Stimulated activated CD4-positive, alpha-beta T cell treated with anti-CD3 and anti-CD28 coated beads, Interleukin-2, amount 100 ng/mL, for 4 hours (primary cell): Measurements from ENCODE around the gene CCR5.

Source experiments
- DNase-seq: peaks from one replicate; pipeline ENCODE4 v3.0.0-alpha.2; 2020; ENCODE audit warnings: low read depth

Gene CCR5

DNA sequence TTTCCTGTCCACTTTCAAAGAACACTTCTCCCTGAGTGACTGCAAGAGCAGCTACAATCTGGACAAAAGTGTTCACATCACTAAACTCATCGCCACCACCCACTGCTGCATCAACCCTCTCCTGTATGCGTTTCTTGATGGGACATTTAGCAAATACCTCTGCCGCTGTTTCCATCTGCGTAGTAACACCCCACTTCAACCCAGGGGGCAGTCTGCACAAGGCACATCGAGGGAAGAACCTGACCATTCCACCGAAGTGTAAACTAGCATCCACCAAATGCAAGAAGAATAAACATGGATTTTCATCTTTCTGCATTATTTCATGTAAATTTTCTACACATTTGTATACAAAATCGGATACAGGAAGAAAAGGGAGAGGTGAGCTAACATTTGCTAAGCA, 38.1 kb downstream of the CCR5 start:
- DNase-seq = no peak

DNA sequence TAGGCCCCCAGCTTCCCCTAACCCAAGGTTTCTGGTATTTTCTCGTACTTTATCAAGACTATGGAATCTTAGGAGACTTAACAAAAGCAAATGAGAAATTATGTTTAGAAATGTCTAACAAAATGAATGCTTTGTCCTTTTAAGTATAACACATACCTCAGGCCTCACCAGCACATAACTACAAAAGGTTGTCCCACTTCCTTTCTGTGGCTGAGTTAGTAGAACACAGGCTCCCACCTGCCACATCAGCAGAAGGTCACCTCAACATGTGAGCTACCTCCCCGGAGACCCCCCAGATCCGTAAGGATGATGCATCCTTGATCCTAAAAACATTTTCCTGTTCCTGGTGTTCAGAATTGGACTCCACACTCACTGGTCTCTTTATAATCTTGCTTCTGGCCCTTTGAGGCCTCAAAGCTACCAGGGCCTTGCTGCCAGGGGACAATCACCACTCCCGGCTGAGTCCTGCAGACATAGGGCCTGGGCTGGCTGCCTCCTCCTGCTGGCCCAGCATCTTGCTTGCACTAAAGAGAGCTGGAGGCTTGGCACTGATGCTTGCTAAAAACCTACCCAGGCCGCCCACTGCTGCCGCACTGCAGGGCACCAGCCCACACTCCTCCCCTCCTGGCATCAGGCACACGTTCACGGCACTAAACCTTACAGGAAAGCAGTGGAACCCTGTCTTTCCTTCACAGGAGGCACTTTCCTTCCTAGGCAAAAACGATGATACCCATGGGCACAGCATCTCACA, 39.2 kb downstream of the CCR5 start:
- DNase-seq = no peak

DNA sequence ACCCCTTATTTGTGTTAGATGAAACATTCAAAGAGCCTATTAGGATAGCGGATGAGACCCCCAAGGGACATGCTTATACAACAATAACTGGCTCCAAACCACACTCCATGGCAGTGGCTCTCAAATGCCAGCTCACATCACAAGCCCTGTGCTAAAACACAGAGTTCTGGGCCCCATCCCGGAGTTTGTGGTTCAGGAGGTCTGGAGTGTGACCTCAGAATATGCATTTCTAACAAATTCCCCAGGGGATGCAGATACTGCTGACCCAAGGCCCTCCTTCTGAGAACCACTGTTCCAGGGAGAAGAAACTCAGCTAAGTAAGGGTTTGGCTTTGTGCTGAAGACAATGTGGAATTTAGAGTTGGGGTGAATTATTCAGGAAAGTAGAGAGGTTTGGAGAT, 39.9 kb downstream of the CCR5 start:
- DNase-seq = no peak

DNA sequence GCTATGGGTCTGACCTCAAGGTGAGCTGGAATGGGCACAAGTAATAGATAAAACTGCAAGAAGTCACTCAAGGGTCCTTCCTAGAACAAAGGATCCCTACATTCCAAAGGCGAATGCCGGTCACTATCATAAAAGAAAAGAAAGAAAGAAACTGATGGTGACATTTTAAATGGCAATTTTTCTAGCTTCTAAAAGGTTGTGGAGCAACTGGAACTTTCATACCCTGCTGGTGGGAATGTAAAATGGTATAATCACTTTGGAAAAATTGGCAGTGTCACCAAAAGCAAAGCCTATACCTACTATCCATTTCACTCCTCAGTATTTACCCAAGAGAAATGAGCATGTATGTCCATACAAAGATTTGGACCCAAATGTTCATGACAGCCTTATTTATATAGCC, 40.5 kb downstream of the CCR5 start:
- no peak for DNase-seq

DNA sequence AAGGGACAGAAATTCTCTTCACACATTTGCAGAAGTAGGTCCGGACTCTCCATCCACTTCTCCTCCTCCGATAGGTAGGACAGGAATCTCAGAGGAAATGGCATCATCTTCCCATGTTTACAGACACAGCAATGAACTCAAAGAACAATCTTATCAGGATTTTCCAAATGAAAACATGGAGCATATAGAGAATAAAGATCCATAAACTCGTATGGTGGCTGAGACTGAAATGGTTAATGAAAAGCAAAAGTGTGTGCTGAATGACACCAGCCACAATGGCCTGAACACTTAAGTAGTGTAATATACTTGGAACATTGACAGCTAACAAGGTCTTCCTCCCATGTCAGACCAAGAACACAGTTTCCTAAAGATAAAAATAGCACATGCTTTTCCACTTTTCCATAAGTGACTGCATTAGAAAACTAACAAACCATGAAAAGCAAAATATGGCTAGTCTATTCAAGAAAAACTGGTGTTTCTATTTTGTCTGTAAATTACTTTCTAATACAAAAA, 42.1 kb downstream of the CCR5 start:
- DNase-seq = no peak

DNA sequence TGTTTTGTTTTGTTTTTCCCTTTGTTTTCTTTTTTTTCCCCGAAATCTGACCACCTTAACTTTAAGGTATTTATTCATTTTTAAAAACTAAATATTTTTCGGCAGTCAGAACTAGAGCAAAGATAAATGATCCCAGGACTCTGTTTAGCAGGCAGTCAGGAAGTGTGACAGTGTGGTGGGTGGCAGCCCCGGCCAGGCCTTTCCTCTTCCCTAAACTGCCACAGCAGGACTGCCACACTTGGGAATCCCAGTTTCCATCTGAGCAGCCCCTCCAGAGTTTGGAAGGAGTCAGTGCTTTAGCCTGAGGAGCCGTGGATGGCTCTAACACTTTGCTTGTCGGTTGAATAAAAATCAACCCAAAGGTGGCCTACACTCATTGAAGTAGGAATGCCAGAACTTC, 43.2 kb downstream of the CCR5 start:
- DNase-seq = no peak

DNA sequence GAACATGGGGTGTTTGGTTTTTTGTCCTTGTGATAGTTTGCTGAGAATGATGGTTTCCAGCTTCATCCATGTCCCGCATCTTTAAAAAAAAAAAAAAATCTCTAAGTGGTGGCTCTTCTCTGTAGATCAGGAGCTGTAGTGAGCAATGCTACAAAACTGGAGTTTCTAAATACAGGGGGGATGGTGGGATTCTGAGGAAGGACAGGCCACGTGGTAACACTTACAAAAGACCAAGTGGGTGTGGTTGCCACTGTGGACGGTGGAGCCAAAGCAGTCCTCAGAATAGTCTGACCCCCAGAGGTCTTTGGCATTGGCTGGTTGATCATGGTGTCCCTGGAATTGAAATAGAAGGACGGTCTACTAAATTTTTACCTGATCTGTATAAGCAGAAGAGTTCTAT, 44.0 kb downstream of the CCR5 start:
- DNase-seq = no peak

DNA sequence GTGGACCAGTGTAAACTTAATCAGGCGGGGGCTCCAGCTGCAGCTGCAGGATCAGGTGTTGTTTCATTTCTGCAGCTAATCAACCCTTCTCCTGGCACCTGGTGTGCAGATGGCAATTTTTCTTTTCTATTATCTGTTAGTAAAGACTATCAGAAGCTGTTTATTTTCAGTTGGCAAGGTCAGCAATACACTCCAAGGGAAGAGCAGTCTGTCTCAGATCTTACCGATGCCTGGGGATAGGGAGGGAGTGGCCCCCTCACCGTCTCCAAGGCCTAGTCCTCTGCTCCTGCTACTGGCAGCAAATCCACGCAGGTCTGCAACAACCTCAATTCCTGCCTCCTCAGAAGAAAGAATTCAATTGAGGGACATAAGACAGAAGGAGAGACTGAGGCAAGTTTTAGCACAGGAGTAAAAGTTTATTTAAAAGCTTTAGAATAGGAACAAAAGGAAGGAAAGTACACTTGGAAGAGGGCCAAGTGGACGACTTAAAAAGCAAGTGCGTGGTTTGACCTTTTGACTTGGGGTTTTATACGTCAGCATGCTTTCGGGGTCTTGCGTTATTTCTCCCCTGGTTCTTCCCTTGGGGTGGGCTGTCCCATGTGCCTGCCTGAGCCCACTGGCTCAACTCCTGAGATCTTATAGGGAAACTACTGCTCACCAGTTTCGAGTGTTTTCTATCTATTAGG, 45.5 kb downstream of the CCR5 start:
- DNase-seq = no peak

DNA sequence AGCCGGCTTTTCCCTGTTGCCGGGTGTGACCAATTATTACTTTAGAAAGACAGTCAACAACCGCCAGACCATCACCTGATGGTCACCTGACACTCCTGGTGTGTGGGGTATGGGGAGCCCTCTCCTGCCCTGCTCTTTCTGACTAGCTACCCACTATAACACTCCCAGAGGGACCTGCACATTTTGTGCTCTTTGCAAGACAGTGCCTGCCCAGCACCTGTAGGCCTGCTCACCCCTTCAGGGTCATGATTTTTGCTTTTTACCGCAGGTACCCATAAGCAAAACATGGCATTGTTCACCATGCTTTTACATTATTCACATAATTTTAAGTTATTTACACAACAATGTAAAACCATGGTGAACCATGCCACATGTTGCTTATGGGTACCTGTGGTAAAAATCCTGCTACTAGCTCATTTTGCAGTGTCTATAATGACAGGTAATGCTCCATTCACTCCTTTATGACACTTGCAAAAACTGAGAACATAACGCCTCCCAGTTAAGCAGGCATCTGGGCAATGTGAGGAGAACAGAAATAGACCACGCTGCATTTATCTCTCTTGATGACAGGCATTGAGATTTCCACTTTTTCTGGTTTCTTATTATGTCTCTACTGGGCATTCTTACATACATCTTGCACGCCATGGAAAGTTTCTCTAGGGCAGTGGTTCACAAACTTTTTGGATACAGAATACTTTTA, 46.2 kb downstream of the CCR5 start:
- no peak for DNase-seq

DNA sequence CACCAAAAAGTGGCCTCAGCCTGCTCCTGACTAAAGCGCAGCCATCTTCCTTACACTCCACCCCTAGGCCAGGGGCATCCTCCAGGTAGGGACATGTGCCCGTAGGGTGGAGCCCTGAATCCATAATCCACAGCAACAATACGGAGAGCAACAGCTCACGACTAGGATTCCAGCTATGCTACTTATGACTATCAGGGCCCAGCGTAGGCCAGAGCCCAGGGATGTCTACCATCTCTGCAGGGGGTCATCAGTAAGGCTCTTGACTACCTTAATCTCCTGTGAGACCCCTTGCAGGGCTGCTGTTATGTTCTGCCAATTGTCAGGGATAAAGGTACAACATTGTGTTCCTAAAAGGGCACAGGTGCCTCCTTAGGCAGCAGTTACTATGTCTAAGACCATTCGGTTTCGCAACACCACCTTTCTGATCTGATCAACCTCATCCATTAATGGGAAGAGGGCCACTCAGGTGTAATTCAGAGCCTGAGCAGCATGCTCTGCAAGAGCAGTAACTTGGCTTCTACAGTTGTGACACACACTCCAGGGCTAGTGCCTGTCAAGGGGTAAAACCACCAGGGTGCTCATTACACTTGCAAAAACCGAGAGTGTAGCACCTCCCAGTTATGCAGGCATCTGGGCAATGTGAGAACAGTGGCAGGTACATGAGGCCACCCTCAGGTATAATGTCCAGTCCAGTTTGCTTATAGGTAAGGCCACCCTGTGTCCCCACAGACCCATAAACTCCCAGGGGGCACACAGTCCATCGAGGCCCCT, 47.3 kb downstream of the CCR5 start:
- no peak for DNase-seq

DNA sequence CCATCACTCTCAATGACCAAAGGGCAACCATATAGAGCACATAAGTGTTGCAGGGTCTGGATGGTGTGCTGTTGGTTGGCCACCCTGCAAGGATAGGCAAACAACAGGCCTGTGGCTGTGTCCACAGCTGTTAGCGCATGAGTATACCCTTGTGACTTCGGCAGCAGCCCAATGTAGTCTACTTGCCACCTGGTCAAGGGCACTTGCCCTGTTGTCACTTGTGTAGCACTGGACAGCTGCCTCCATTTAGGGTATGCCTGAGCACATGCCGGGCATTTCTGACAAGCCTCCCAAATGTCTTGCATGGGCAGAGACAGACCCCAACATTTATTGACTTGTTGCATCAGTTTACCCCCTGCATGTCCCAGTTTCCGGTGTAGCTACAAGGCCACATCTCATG, 49.1 kb downstream of the CCR5 start:
- DNase-seq = no peak

DNA sequence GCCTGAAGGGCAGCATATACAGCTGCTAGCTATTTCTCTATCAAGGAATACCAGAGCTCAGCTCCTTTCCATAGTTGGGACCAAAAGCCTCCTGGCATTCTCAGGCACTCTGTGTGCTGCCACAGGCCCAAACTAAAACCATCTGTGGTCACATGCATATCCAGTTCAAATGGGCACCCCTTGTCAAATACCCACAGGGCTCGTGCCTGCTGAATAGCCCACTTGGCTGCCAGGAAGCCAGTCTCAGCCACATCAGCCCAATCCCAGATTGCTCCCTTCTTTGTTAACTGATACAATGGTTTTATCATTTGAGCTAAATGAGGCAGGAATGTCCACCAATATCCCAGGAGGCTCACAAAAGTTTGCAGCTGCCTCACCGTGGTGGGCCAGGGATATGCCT, 50.2 kb downstream of the CCR5 start:
- DNase-seq = no peak

DNA sequence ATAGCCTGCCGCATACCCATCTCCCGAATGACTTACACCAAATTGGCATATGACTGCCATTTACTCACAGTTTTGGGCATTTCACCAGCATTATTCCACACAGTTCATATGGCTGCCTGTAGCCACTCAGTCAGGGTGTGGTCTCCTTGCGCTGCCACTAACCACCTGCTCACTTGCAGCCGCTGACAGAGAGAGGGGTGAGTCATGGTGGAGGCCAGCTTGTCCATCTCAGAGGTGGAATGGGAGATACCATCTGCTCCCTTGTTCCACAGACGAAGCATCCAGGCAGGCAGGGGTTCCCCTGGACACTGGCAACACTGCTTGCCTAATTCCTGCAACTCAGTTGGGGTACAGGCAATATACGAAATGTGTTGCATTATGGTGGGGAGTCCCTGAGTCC, 51.9 kb downstream of the CCR5 start:
- DNase-seq = no peak

DNA sequence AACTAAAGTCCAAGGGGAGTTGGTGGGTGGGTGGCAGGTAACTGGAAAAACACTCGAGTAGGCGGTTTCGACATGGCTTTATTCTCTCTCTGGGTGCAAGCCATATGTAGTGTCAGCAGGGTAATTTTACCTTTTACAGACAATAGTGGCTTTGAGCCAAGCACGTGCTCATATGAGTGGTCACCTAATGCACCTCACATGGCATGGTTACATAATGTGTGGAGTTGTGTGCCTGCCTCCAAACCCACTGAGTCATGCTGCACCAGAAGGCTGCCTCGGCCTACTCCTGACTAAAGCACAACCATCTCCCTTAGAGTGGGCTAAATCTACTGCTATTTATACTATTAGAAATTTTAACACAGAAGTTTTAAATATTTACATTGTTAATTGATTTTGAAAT, 52.8 kb downstream of the CCR5 start:
- no peak for DNase-seq
